GM18526 (cell line): ENCODE measurements around the gene CSNK1A1.

ENCODE experiments used
- POLR2A ChIP-seq: IDR thresholded peaks from 3 replicates; pipeline ENCODE4 v1.6.1; 2011; ENCODE audit not compliant: insufficient read length; ENCODE audit errors: extremely low read depth

The CSNK1A1 gene

DNA sequence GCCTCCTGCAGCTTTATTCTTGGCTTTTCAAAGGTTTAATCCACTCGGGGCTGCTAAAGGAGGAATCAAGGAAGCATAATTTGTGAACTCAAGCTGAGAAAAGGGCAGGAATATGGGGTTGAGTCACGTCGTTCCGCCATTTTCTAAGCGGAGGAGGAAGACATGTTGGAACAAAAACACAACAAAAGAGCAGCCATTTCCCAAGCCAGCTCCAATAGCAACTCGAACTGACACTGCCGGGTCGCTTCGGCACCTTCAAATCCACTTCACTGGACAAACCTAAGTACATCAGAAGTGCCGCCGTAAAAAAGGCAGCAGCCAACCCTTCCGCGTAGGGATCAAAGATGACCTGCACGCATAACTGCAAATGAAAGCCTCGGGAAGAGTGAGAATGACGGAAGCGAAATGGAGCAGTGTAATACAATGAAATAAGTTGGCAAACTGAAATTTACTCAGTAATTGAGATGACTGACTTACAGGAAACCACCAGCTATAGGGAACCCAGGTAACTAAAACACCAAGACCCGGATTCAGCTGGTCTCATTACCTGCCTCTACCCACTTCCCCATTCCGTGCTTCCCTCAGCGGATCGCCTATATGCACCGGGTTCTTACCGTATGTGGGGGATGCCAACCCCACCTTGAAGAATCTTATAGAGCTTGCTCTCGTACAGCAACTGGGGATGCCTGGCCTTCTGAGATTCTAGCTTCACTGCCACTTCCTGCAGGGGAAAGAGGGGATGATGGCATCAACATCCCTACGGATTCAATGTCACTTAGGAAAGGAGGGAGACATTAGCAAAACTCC, 1.6 kb downstream of the CSNK1A1 start:
- no peak for TF ChIP-seq POLR2A

GRCh38 chr5:149546974-149547373, 4.3 kb downstream of the CSNK1A1 start:
- no peak for TF ChIP-seq POLR2A

- TF ChIP-seq POLR2A: no peak
Measured at GRCh38 chr5:149545327-149545726, 5.9 kb downstream of the CSNK1A1 start.

GRCh38 chr5:149544028-149544420, 7.2 kb downstream of the CSNK1A1 start:
- no peak for TF ChIP-seq POLR2A

DNA sequence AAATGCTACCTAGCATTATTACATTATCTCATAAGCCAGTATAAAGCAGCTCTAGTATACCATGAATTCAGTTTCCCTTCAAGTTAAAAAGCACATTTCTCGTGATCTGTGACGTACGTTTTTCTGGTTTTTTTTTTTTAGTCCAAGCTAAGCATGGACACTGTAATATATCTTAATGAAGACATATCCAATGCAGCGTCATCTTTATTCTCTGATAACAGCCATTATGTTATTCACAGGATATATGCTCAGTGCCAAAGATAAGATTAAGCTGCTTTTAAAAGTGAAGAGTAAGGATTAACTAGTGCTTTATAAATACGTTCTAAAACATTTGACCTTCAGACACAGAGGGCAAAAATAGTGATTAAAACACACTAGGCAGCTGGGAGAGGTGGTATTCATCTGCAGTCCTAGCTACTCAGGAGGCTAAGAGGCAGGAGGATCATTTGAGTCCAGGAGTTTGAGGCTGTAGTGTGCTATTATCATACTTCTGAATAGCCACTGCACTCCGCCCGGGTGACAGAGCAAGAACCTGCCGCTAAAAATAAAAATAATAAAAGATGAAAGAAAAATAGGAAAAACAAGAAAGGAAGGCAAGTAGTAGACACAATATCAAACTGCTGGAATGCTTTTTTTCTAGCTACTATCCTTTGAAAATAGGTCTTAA, 7.7 kb downstream of the CSNK1A1 start:
- TF ChIP-seq POLR2A: no peak

GRCh38 chr5:149541893-149542292, 9.3 kb downstream of the CSNK1A1 start:
- TF ChIP-seq POLR2A: no peak

GRCh38 chr5:149540089-149540488, 11.2 kb downstream of the CSNK1A1 start:
- TF ChIP-seq POLR2A: no peak

- no peak for TF ChIP-seq POLR2A
Measured at GRCh38 chr5:149537374-149537975, 13.8 kb downstream of the CSNK1A1 start.

- TF ChIP-seq POLR2A: no peak
Measured at GRCh38 chr5:149532413-149532812, 18.8 kb downstream of the CSNK1A1 start.

DNA sequence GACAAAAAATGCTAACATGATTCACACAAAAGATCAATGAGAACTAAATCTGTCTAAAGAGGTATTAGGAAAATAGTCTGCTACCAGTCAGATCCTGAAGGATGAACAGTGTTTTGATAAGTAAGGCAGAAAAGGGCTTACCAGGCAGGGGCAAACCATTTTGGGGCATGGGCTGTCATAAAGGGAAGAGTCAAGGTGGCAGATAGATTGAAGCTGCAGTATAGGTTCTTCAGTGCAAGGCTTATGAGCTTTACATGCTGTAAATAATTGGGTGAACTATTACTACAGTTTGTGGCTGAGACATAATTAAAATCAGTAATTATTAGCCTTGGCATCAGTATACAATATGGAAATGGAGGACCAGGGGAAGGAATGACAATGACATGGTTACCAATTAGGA, 21.8 kb downstream of the CSNK1A1 start:
- TF ChIP-seq POLR2A: no peak

GRCh38 chr5:149528281-149529060, 22.8 kb downstream of the CSNK1A1 start:
- TF ChIP-seq POLR2A: no peak

GRCh38 chr5:149526845-149527590, 24.2 kb downstream of the CSNK1A1 start:
- no peak for TF ChIP-seq POLR2A

- TF ChIP-seq POLR2A: no peak
Measured at GRCh38 chr5:149521739-149522685, 29.2 kb downstream of the CSNK1A1 start.

DNA sequence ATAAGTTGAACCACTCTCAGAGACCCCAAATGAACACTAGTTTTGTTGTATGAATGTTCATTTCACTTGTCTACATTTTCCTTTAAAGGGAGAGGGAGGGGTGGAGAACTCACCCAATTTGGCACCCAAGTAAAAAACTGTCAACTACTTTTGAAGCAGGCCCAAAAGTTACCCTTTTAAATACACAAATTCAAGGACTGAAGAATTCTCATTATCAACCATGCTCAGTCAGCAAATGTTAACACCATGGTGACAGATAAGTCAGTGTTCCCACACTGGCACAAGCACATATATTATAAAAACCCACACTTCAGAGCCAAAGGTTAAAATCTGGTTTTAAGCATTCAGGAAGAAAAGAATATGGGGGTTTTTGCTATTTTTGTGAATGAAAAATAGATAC, 31.6 kb downstream of the CSNK1A1 start:
- TF ChIP-seq POLR2A: no peak
